HCT116 (cell line): Measurements from ENCODE around the gene SYCE3. TPM values are rescaled to one million over a fixed set of nuclear protein-coding genes. Genes with fewer than 3 reads are reported as not detected.

ENCODE experiments used
- ATAC-seq: fragments of 200-7000 bp; cut with Tn5 transposase; 2 replicates; pipeline ENCODE4 v1.9.1; 2020; ENCODE audit warnings: mild to moderate bottlenecking, moderate library complexity
- BruUV-seq: library from RNA; stranded (reverse); fragments of 400-500 nt; replicated peaks from 2 replicates; lab custom pipeline; 2021; lab: Mats Ljungman, UMichigan
- CTCF ChIA-PET: fragments of 300-600 bp; sonication (Branson Sonifier 250); formaldehyde crosslinking; loops from one replicate; lab custom pipeline; 2021; ENCODE audit warnings: antibody characterized with exemption; lab: Charles Lee
- POLR2A ChIA-PET: fragments of 300-600, 350-600 bp; sonication (Branson Sonifier 250); formaldehyde crosslinking; loops from one replicate; lab custom pipeline; 2021; ENCODE audit warnings: antibody characterized with exemption; lab: Charles Lee
- RAD21 ChIA-PET, 2 experiments: fragments of 300-600 bp; sonication (Branson Sonifier 250); formaldehyde crosslinking; loops; one replicate each; lab custom pipeline; 2023; ENCODE audit warnings: low total read pairs in 2 of 2; ENCODE audit not compliant: uncharacterized antibody in 2 of 2, unreplicated experiment in 2 of 2, low non-redundant PET in 1 of 2; lab: Charles Lee
- DNase-seq: peaks from one replicate; pipeline ENCODE4 v3.0.0-alpha.2; 2010; ENCODE audit warnings: low read depth, low spot score
- H2AFZ ChIP-seq: fragments of 200-600 bp; shearing (Covaris generic), sonication (generic); 2 replicates; pipeline ENCODE4 v1.6.1; 2017; ENCODE audit warnings: low read depth, mixed run types, mixed read lengths, antibody characterized with exemption, low read length; ENCODE audit not compliant: poor library complexity, severe bottlenecking
- H3K27ac ChIP-seq: 2 replicates; pipeline ENCODE4 v1.5.1; 2012; ENCODE audit warnings: low read depth, low read length
- H3K27me3 ChIP-seq: fragments of 200-600 bp; sonication (generic); 2 replicates; pipeline ENCODE4 v1.6.1; 2016; ENCODE audit warnings: mixed run types, low read length, mixed read lengths; ENCODE audit not compliant: insufficient read depth
- H3K36me3 ChIP-seq, 2 experiments: fragments of 200-500 bp in 1 of 2; fragments of 200-600 bp in 1 of 2; sonication (Bioruptor generic) in 1 of 2; sonication (generic) in 1 of 2; 2 replicates each; pipeline versions ENCODE4 v1.5.1 to v1.6.1; 2014 to 2016; ENCODE audit warnings: low read length in 2 of 2, inconsistent platforms in 1 of 2, mixed read lengths in 1 of 2, mixed run types in 1 of 2; ENCODE audit not compliant: insufficient read depth in 2 of 2, control insufficient read depth in 1 of 2
- H3K4me1 ChIP-seq, 2 experiments: fragments of 200-600 bp in 1 of 2; sonication (generic) in 1 of 2; 2 replicates each; pipeline versions ENCODE4 v1.5.1 to v1.6.1; 2012 to 2017; ENCODE audit warnings: low read length in 2 of 2, inconsistent platforms in 1 of 2, mild to moderate bottlenecking in 1 of 2, mixed read lengths in 1 of 2, mixed run types in 1 of 2, moderate library complexity in 1 of 2; ENCODE audit not compliant: insufficient read depth in 2 of 2, control insufficient read depth in 1 of 2
- H3K4me2 ChIP-seq: fragments of 200-600 bp; sonication (generic); 2 replicates; pipeline ENCODE4 v1.6.1; 2017; ENCODE audit warnings: mixed run types, low read length, mixed read lengths
- H3K4me3 ChIP-seq, 2 experiments: fragments of 200-600 bp in 1 of 2; sonication (generic) in 1 of 2; replicated peaks in 1 of 2; 2 replicates each; pipeline ENCODE4 v1.5.1; 2011 to 2016; ENCODE audit warnings: low read length in 2 of 2, control low read depth in 1 of 2, low read depth in 1 of 2, mild to moderate bottlenecking in 1 of 2, mixed read lengths in 1 of 2, mixed run types in 1 of 2
- H3K79me2 ChIP-seq: fragments of 200-600 bp; sonication (generic); 2 replicates; pipeline ENCODE4 v1.6.1; 2017; ENCODE audit warnings: mild to moderate bottlenecking, mixed run types, low read length, moderate library complexity, mixed read lengths; ENCODE audit not compliant: insufficient read depth
- H3K9ac ChIP-seq: fragments of 200-600 bp; sonication (generic); 2 replicates; pipeline ENCODE4 v1.6.1; 2016; ENCODE audit warnings: low read length, mixed read lengths
- H3K9me2 ChIP-seq: fragments of 200-600 bp; sonication (generic), shearing (Covaris generic); 2 replicates; pipeline ENCODE4 v1.6.1; 2017; ENCODE audit warnings: mixed run types, mild to moderate bottlenecking, moderate library complexity; ENCODE audit not compliant: insufficient read depth
- H3K9me3 ChIP-seq, 2 experiments: fragments of 200-500 bp in 1 of 2; fragments of 200-600 bp in 1 of 2; sonication (Bioruptor generic) in 1 of 2; sonication (generic) in 1 of 2; 2 replicates each; pipeline ENCODE4 v1.6.1; 2014 to 2017; ENCODE audit warnings: low read length in 2 of 2, mixed read lengths in 2 of 2, inconsistent platforms in 1 of 2, low read depth in 1 of 2, mild to moderate bottlenecking in 1 of 2, mixed run types in 1 of 2, moderate library complexity in 1 of 2; ENCODE audit not compliant: control insufficient read depth in 1 of 2, insufficient read depth in 1 of 2
- H4K20me1 ChIP-seq: fragments of 200-600 bp; sonication (generic), shearing (Covaris generic); 2 replicates; pipeline ENCODE4 v1.6.1; 2017; ENCODE audit warnings: mixed run types, mild to moderate bottlenecking, moderate library complexity; ENCODE audit not compliant: insufficient read depth
- ATF3 ChIP-seq: IDR thresholded peaks from 2 replicates; pipeline ENCODE4 v1.6.1; 2012
- CBX3 ChIP-seq: IDR thresholded peaks from 2 replicates; pipeline ENCODE4 v1.6.1; 2012; ENCODE audit warnings: low read depth
- CEBPB ChIP-seq: IDR thresholded peaks from 2 replicates; pipeline ENCODE4 v1.6.1; 2012; ENCODE audit warnings: low read depth
- EGR1 ChIP-seq: IDR thresholded peaks from 2 replicates; pipeline ENCODE4 v1.6.1; 2012; ENCODE audit warnings: low read depth
- EZH2 ChIP-seq: fragments of 200-600 bp; sonication (generic); IDR thresholded peaks from 2 replicates; pipeline ENCODE4 v1.6.1; 2017; ENCODE audit warnings: antibody characterized with exemption, mixed run types
- EZH2phosphoT487 ChIP-seq: fragments of 200-600 bp; IDR thresholded peaks from 2 replicates; pipeline ENCODE4 v1.6.1; 2018; ENCODE audit warnings: antibody characterized with exemption, borderline replicate concordance
- FOSL1 ChIP-seq: IDR thresholded peaks from 2 replicates; pipeline ENCODE4 v1.6.1; 2012; ENCODE audit warnings: low read depth
- JUND ChIP-seq: IDR thresholded peaks from 2 replicates; pipeline ENCODE4 v1.6.1; 2012
- POLR2A ChIP-seq: IDR thresholded peaks from 2 replicates; pipeline ENCODE4 v1.7.0; 2011; ENCODE audit warnings: borderline replicate concordance; ENCODE audit not compliant: insufficient read depth, insufficient read length; ENCODE audit errors: extremely low read depth
- POLR2AphosphoS5 ChIP-seq: IDR thresholded peaks from 2 replicates; pipeline ENCODE4 v1.6.1; 2011; ENCODE audit warnings: mild to moderate bottlenecking, low read depth, low read length, moderate library complexity
- RAD21 ChIP-seq: IDR thresholded peaks from 2 replicates; pipeline ENCODE4 v1.6.1; 2012; ENCODE audit warnings: low read depth, mild to moderate bottlenecking
- SIN3A ChIP-seq: IDR thresholded peaks from 2 replicates; pipeline ENCODE4 v1.6.1; 2012; ENCODE audit warnings: low read depth
- SP1 ChIP-seq: IDR thresholded peaks from 2 replicates; pipeline ENCODE4 v1.6.1; 2012; ENCODE audit warnings: low read depth
- SRF ChIP-seq: IDR thresholded peaks from 2 replicates; pipeline ENCODE4 v1.6.1; 2012; ENCODE audit warnings: low read depth
- ZFX ChIP-seq: fragments of 450-650 bp; IDR thresholded peaks from 2 replicates; pipeline ENCODE4 v1.6.1; 2017
- ZNF274 ChIP-seq: fragments of 200-500 bp; sonication (Bioruptor generic); IDR thresholded peaks from 2 replicates; pipeline ENCODE4 v1.6.1; 2014; ENCODE audit warnings: mild to moderate bottlenecking, low read depth, low read length, inconsistent platforms
- intact Hi-C: fragments of 100-400 bp; cut with micrococcal nuclease; formaldehyde crosslinking; loops from 2 replicates; pipeline ENCODE4 v1.10.0; 2022
- total RNA-seq: library from RNA; stranded (reverse); gene quantifications from one replicate; pipeline ENCODE4 v1.2.1, GENCODE V29; 2021; ENCODE audit not compliant: unreplicated experiment
- TF ChIP-seq, protein P1 (sequence below): IDR thresholded peaks from 2 replicates; pipeline ENCODE4 v1.6.1; 2012; ENCODE audit warnings: low read depth
- TF ChIP-seq, protein P2 (sequence below): IDR thresholded peaks from 2 replicates; pipeline ENCODE4 v1.6.1; 2011; ENCODE audit warnings: mild to moderate bottlenecking, low read length, moderate library complexity; ENCODE audit not compliant: insufficient replicate concordance; ENCODE audit errors: extremely low read depth
- TF ChIP-seq, protein P3 (sequence below): IDR thresholded peaks from 2 replicates; pipeline ENCODE4 v1.6.1; 2012

SYCE3 gene
- total RNA-seq, 1 experiment from 2014 or later = not detected

DNA sequence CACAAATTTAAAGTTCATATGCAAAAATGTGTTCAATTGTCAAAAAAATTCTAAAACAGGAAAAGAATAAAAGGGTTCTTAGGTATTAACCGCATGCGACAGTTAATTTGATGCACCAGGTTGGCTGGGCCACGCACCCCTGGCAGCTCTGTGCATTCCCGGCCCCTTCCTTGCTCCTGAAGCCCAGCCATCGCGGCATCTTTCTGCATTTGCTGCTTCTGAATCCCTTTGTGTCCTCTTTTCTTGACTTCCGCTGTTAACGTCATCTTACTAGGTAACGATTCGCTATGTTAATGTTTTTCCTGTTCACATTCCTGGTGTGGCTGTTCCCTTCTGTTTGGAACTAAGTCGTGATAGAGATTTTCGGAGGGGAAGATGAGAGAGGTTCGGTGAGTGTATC, 25.0 kb downstream of the SYCE3 start (continued):
- no peak for TF ChIP-seq CEBPB

DNA sequence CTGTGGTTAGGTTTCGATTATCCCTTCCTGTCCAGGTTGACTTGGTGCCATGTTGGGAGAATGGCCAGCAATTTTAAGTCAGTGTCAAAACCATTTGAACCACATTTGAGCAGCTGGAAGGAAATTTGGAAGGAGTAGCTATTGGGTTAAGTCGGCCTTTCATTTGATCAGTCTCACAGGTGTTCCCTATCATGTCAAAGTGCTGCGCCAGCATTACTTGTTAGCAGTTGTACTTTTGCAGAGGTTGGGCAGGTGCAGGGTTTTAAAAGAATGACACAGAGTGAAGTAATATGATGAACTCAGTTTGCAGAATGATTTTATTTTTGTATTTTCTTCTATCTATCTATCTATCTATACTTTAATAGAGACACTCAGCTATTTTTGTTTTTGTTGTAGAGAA, 26.5 kb downstream of the SYCE3 start:
- H3K9ac ChIP-seq = no peak overlapping the region
- H4K20me1 ChIP-seq = no peaks in the 10 kb centered on the region
- intact Hi-C loops = no loop called here
- no peak for ATAC-seq
- H3K27ac ChIP-seq = no peak overlapping the region
- H3K4me1 ChIP-seq = peaks cover 3 to 37% of the 10 kb centered on the region in 2 experiments; a peak in 3 of 4 replicates
- no TSS peak for BruUV-seq
- H3K9me2 ChIP-seq = no peaks in the 10 kb centered on the region
- TF ChIP-seq EGR1 (no peak), EZH2 (no peak), SRF (no peak), ZNF274 (no peak), POLR2A (no peak), CBX3 (no peak), POLR2AphosphoS5 (no peak), FOSL1 (no peak), ATF3 (no peak), EZH2phosphoT487 (no peak), JUND (no peak), RAD21 (no peak), ZFX (no peak), SP1 (no peak), CEBPB (no peak), SIN3A (no peak)
- TF ChIP-seq, protein P1, sequence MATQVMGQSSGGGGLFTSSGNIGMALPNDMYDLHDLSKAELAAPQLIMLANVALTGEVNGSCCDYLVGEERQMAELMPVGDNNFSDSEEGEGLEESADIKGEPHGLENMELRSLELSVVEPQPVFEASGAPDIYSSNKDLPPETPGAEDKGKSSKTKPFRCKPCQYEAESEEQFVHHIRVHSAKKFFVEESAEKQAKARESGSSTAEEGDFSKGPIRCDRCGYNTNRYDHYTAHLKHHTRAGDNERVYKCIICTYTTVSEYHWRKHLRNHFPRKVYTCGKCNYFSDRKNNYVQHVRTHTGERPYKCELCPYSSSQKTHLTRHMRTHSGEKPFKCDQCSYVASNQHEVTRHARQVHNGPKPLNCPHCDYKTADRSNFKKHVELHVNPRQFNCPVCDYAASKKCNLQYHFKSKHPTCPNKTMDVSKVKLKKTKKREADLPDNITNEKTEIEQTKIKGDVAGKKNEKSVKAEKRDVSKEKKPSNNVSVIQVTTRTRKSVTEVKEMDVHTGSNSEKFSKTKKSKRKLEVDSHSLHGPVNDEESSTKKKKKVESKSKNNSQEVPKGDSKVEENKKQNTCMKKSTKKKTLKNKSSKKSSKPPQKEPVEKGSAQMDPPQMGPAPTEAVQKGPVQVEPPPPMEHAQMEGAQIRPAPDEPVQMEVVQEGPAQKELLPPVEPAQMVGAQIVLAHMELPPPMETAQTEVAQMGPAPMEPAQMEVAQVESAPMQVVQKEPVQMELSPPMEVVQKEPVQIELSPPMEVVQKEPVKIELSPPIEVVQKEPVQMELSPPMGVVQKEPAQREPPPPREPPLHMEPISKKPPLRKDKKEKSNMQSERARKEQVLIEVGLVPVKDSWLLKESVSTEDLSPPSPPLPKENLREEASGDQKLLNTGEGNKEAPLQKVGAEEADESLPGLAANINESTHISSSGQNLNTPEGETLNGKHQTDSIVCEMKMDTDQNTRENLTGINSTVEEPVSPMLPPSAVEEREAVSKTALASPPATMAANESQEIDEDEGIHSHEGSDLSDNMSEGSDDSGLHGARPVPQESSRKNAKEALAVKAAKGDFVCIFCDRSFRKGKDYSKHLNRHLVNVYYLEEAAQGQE = no peak
- TF ChIP-seq, protein P2, sequence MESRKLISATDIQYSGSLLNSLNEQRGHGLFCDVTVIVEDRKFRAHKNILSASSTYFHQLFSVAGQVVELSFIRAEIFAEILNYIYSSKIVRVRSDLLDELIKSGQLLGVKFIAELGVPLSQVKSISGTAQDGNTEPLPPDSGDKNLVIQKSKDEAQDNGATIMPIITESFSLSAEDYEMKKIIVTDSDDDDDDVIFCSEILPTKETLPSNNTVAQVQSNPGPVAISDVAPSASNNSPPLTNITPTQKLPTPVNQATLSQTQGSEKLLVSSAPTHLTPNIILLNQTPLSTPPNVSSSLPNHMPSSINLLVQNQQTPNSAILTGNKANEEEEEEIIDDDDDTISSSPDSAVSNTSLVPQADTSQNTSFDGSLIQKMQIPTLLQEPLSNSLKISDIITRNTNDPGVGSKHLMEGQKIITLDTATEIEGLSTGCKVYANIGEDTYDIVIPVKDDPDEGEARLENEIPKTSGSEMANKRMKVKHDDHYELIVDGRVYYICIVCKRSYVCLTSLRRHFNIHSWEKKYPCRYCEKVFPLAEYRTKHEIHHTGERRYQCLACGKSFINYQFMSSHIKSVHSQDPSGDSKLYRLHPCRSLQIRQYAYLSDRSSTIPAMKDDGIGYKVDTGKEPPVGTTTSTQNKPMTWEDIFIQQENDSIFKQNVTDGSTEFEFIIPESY = no peak
- TF ChIP-seq, protein P3, sequence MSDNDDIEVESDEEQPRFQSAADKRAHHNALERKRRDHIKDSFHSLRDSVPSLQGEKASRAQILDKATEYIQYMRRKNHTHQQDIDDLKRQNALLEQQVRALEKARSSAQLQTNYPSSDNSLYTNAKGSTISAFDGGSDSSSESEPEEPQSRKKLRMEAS = no peak
- H3K27me3 ChIP-seq = no peaks in the 10 kb centered on the region
- no peaks in the 10 kb centered on the region for H3K79me2 ChIP-seq
- RAD21 ChIA-PET = no interaction called here
- no peak overlapping the region for H3K4me2 ChIP-seq
- POLR2A ChIA-PET = interaction anchor here (0.9 to 2.3 kb wide), 2 partner anchors 9 kb away, joined by 4 to 7 read pairs; partner anchors contain the start of gene KLHDC7B
- H3K9me3 ChIP-seq = no peaks in the 10 kb centered on the region
- CTCF ChIA-PET = no interaction called here
- no peaks in the 10 kb centered on the region for H3K36me3 ChIP-seq
- H2AFZ ChIP-seq = no peak overlapping the region
- H3K4me3 ChIP-seq = no peak overlapping the region
- DNase-seq = no peak
